Hematopoietic multipotent progenitor cell treated with erythropoietin and hydrocortisone succinate and interleukin-3 and kit ligand, for 17 days (in vitro differentiated cells): Measurements from ENCODE around the gene REV1.
"Not testable (repeated sequence)": the region's sequence is repeated elsewhere in the genome, so short reads cannot be mapped to it uniquely, and the experiment has no call there.

Experiments used
- DNase-seq: peaks from one replicate; pipeline ENCODE4 v3.0.0-alpha.2; 2015; ENCODE audit warnings: low spot score

REV1 gene

DNA sequence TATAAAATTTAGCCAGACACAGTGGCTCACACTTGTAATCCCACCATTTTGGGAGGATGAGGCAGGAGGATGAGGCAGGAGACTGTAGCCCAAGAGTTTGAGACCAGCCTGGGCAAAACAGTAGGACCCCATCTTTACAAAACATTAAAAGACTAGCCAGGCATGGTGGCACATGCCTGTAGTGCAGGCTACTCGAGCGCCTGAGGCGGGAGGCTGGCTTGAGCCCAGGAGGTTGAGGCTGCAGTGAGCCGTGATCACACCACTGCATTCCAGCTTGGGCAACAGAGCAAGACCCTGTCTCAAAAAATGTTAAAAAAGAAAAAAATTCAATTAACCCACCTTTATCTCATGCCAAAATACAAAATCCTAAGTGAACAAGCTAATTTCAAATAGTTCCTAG lies 4.0 kb downstream of the REV1 start:
- no peak for DNase-seq

DNA sequence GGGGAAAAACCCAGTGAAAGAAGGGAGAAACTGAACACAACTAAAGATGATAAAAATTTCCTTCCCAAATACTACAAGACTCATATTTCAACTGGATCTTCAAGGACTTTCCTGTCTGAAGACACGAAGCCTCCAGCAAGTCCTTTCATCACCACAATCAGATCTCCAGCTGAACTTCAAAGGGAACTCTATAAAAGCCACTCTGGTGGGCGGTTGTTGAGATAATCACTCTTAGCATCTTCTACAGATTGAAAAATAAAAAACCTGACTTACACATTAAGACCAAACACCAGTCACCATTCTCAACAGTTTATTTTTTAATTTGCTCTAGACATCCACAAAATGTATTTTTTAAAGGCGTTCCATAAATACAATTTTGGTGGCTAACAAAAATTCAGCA lies 4.4 kb downstream of the REV1 start:
- no peak for DNase-seq

DNA sequence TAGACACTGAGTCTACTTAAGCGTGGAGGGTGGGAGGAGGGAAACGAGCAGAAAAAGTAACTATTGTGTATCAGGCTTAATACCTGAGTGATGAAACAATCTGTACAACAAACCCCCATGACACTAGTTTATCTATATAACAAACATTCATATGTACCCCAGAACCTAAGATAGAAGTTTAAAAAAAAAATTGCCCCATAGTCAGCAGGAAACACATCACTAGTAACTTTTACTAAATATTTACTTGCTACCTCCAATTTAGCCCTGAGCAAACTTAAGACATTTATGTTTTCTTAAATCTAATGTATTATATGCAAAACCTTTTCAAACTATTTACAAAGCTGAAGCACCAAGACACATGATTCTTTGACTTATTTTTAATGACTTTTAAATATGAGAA lies 5.6 kb downstream of the REV1 start:
- no peak for DNase-seq

DNA sequence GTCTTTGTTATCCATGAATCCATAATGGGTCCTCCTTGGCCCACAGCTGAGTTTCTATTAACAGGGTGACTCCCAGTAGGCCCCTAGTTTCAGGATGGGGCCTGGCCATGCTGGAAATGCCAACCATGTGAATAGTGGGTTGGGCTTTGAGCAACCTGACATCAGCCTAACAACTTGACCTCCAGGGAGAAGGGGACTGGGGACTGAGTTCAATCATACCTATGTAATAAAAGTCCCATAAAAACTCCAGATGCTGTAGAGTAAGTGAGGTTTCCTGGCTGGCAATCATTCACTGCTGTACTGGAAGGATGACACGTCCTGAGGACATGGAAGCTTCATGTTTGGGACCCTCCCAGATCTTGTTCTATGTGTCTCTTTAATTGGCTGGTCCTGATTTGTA lies 7.9 kb downstream of the REV1 start:
- DNase-seq, result no peak

DNA sequence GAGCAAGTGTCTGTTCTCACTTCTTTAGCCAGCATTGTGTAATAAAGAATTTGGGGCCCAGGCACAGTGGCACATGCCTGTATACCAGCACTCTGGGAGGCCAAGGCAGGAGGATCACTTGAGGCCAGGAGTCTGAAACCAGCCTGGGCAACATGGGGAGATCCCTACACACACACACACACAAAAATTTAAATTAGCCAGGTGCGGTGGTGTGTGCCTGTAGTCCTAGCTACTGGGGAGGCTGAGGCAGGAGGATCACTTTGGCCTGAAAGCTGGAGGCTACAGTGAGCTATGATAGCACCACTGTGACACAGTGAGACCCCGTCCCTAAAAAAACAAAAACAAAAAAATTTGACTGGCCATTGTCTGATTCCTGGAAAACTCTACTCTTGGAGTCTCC lies 8.3 kb downstream of the REV1 start:
- DNase-seq, result no peak

DNA sequence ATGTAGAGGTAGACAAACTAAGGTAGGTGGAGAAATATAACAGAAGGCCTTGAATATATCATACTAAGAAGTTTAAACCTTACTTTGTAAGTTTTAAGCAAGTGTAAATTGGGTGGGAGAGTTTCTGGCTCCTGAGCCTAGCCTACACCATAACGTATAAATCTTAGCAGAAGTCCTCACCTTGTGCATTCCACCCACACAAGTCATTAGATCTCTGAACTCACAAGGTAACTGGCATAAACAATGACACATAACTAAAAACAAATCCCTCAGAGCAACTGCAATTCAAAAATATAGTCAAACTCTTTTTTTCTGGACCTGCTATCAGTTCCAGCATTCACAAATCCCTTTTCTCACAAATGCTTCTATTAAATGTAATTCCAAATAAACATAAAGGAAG lies 9.4 kb downstream of the REV1 start:
- no peak for DNase-seq

DNA sequence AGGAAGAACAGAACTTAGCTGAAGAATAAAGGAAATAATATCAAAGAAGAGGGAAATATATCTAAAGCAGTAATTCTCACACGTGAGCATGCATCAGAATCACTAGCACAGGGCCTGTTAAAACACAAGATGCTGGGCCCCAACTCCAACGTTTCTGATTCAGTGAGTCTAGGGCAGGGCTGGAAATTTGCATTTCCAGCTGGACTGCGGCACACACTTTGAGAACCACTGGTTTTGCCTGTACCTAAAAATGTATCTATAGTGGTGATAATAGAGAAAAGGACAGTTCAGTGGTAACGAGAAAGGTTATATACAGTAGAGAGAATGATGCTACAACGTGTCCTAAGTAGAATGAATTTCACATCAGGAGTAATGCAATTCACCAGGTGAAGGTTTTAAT lies 11.2 kb downstream of the REV1 start:
- DNase-seq, result no peak

DNA sequence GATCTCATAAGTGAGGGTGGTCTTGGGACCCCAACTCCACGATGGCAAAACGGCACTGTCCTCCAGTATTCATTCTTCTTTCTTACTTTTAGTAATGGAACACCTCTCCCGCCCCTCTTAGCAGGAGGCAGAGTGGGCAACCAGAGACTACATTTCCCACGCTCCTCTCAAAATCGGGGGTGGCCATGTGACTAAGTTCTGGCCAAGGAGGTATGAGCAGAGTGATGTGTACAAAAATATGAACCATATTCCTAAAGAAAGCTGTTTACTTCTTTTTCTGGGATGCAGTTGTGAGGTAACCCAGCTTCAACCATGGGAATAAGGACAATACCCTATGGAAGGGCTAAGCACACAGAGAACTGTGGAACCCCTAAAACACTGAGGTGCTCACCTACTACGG lies 12.8 kb downstream of the REV1 start:
- DNase-seq, result no peak

DNA sequence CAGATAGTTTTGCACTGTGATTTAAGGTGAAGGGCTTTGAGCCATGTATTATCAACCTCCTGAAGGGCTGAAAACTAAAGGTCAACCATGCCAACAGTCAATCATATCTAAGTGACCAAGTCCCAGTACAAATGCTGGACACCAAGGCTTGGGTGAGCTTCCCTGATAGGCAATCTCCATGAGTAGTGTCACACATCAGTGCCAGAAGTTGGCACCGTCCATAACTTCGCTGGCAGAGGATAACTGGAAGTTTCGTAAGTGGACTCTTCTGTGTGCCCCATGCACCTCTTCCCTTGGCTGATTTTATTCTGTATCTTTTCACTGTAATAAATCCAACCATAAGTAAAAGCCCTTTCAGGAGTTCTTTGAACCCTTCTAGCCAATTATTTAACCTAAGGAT lies 13.2 kb downstream of the REV1 start:
- DNase-seq, result no peak

DNA sequence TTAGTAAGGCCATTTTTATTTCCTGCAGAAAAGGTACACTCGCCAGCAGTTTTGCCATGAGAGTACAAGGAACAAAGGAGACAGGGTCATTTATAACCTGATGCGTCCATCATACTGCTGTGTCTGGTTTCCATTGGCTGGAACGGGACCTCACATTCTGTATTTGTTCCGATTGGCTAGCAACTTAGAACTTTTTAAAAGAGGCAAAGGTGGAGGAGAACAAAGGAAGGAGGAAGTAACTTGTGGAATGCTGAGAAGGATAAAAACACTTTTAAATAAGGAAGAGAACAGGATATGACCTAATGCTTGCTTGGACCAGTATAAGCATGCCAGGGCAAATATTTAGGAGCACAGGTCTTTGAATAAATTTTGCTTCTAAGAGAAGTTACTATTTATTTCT lies 14.7 kb downstream of the REV1 start:
- DNase-seq, result not testable (repeated sequence)

DNA sequence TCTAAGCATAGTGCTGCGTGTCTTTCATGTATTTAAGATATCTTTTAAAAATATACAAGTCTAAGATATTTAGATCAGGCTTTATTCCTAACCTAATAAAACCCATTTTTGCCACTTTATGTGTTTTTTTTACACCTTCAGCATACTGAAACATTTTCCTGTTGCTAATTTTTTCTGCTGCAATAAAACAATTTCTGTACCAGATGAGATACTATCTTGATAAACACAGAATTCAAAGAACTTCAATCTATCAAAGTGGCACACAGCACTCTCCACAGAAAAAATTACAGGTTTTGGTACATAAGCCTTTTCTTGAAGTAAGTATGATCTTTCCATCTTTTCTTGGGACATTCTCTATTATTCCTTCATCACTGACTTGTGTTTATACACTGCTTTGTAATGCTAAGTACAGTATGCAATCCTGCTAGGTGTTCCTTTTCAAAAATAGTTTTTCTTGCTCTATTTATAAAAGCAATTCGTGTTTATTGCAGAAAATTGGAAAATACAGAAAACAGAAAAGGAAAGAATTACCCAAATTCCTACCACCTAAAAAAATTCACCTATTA lies 16.2 kb downstream of the REV1 start:
- DNase-seq, result no peak

DNA sequence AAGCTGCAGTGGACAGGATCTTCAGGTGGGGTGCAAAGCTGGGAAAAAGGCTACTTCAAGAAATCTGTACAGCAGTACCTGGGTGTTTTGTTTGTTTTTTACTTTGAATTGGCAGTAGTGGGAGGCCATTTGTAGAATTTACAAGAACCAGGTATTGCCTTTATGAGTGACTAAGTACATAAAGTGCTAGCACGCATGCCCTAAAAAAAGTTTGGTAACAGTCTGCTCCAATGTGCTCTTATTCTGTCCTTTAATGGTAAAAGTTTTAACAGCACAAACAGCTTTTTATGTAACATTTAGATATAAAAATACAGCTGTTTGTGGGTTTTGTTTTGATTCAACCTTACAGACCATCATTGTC lies 17.2 kb downstream of the REV1 start:
- no peak for DNase-seq

DNA sequence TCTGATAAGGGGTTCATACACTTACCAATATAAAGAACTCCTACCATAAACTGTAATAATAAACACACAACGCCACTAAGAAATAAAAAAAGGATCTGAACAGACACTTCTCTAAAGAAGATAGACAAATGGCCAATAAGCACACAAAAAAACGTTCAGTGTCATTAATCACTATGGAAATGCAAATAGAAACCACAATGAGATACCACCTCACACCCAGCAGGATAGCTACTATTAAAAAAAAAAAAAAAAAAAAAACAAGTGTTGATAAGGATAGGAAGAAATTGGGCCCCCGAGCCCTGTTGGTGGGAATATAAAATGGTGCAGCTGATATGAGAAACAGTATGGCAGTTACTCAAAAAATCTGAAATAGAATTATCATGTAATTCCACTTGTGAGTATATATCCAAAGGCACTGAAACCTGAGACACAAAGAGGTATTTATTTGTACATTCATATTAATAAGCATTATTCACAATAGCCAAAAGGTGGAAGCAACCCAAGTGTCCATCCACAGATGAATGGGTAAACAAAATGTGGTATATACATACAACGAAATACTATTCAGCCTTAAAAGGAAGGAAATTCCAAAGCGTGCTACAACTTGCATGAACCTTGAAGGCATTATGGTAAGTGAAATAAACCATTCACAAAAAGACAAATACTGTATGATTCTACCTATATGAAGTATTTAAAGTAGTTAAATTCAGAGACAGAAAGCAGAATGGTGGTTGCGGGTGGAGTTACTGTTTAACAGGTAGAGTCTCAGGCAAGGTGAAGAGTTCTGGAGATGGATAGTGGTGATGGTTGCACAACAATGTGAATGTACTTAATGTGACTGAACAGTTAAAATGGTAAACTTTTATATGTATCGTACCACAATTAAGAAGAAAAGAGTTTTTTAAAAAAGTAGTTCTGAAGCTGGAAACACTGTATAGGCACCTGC lies 17.9 kb downstream of the REV1 start:
- no peak for DNase-seq

DNA sequence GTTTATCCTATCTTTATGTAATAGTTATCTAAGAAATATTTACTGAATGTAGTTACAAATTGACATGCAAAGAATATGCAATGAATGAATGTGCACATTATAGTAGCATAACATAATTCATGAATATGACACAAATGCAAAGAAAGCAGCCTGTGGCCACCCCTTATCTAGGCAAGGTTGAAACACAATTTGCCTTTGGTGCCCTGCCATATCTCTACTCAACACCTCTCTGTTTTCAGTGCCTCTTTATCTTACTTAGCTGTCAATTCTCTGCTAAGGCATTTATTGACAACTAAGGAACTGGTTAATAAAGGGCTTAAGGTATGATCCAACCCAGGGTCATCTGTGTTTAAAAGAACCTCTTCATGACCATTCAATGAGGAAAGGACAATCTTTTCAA lies 18.9 kb downstream of the REV1 start:
- DNase-seq, result no peak

DNA sequence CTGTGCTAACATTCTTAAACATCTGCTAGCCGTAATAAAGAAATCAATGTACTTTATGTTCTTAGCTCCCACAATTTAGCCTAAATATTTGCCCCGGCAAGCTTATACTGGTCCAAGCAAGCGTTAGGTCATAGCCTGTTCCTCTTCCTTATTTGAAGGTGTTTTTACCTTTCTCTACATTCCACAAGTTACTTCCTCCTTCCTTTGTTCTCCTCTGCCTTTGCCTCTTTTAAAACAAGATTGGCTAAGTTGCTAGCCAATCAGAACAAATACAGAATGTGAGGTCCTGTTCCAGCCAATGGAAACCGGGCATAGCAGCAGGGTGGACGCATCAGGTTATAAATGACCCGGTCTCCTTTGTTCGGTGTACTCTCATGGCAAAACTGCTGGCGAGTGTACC lies 19.4 kb downstream of the REV1 start:
- not testable (repeated sequence) for DNase-seq

DNA sequence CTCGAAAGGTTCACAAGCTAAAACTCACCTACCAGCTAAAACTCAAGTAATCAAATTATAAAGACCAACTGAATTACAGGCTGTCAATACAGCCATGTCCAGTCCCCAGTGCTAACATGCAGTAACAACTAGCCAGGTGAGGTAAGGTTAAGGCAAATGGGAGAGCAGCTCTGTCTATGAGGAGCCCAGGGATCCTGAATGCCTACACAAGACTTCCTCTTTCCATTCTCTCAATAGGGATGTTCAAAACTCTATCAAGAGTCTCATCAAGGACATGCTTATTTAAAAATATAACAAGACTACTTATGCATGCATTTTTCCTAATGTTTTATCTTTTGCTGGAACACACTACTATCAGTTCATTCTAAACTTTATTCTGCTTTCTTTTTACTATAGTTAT lies 20.4 kb downstream of the REV1 start:
- no peak for DNase-seq

DNA sequence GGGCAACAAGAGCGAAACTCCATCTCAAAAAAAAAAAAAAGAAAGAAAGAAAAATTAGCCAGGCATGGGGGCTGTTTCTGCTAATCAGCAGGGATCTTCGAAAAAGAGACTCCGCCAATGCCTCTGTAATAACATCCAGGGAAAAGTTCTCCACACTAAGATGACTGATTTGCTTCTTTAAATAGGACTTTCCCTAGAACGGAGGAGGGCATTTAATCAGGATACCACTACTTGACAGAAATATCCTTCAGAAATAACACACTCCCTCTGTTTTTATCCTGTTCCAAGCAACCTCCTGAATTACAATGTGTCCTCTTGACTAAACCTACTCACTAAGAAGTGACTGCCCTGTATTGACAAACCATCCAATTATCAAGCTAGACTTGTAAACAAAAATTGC lies 21.7 kb downstream of the REV1 start:
- no peak for DNase-seq

DNA sequence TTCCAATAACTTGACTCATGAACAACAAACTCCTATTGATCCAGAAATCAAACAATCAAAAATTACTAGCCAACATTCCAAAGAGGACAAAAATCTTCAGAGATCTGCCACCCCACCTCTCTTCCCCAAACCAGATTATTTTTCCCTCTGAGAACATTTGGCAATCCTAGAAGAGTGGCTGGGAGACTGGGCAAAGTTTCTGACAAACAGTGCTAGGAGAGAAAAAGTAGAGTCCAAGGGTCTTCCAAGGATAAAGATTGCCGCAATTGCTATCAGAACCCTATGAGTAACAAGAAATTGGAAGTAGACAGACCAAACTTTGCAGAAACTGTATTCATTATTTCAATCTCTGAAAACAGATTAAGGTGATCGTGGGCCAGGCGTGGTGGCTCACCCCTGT lies 22.4 kb downstream of the REV1 start:
- no peak for DNase-seq

DNA sequence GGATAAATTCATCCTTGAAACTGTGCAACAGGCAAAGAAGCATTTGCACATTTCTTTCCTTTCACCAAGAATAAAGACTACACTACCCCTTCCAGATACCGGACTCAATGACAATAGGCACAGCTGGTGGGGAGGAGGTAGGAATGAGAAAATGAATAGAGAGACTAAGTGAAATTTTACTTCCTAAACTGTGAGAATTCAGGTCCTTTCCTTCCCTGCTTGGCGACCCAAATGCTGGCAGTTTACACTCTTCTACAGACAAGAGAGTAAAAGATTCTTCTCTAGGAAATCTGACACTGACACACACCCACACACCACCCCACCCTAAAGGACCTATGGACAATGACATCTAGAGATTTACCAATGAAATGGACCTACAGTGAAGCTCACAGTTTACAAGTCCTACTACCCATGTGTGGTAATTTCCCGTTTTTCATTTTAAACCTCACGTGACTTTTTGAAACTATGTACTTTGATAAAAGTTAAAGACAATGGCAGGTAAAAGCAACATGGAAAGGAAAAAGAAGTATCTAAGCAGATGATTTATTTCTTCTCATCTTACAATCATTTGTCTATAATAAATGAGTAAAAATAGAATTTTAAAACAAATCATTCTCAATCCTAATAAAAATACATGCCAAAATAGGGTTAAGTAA lies 27.9 kb downstream of the REV1 start:
- no peak for DNase-seq

DNA sequence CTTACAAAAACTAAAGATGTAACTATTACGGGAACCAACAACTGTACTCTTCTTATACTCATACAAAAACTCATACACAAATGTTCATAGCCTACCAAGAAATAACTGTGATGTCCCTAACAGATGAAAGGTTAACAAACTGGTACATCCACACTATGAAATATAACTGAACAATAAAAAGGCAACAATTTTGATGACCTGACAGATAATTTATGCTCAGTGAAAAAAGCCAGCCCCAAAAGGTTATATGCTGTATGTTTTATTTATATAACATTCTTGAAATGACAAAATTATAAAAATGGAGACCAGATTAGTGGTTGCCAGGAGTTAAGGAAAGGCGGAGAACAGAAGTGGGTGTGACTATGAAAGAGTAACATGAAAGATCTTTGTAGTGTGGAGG lies 31.3 kb downstream of the REV1 start:
- DNase-seq, result no peak

DNA sequence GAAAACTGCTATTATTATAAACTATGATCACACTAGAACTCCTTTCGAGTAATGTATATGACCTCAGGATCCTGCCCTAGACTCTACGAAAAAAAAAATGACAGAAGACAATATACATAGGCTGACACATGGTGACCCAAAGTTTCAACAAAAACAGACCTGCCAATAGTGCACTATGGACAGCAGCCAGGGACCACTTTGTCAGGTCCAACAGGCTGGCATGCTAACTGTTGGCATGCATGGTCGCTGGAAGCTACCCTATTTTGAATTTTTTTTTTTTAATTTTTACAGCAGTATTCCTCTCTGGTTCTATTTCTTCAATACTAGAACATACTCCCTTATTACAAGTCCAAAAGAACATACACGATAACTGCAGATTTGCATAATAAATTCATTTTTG lies 38.1 kb downstream of the REV1 start:
- no peak for DNase-seq

DNA sequence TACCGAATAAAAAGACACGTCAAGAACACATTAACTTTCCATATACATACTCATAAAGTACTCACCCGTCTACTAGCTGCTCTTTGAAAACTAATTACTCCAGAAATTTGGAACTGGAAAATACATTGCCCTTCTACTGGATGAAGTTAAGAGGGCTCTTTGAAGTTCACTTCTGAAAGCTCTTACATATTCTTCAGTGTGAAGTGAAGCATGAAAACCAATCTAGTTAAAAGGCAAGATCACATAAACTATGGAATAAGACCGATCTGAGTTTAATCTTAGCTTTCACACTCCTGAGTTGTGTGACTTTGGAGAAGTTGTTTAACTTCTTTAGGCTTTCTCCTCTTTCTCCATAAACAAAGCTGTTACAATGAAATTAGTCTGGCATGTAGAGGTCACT lies 38.5 kb downstream of the REV1 start:
- DNase-seq, result no peak

DNA sequence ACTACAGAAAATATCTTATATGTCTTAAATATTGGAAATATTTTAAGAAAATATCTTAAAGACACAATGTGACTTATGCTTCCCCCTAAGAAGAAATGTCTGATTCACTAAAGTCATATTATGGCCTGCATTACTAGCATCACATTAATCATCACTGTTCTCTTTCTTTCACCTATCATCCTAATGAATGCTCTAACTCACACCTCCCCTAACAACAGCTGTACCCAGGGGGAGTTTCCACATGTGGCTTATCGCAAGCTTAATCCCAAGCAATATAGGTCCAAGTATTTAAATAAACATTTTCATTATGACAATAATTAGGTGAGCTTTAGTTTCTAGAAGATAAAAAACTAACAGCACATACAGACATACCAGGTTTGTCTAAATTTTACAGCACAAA lies 39.6 kb downstream of the REV1 start:
- no peak for DNase-seq

DNA sequence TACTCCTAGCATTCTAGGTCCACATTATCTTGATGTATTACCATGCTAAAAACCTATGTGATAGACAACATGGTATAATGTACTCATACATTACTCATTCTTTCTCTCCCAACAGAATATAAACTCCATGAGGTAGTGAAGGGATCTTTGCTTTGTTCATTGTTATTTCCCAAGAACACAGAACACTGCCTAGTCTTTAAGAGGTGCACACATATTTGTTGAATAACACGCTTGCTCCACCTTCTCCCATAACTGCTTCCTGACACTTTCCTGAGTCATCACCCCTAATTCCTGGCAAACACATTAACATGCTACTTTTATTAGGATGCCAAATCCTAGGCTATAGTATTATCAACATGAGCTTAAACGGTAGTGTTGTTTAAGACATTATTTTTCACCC lies 41.3 kb downstream of the REV1 start:
- no peak for DNase-seq
